ENCODE data around the gene KIAA0825.

The KIAA0825 gene

GRCh38 chr5:94111209-94112004 is 507.0 kb downstream of the KIAA0825 start:
- DNase-seq (ENCODE audit: extremely low read depth in 1 of 2, low read depth in 1 of 2): peak; percentile 83 to 86

GRCh38 chr5:94103514-94104245 is 514.7 kb downstream of the KIAA0825 start:
- DNase-seq (ENCODE audit: extremely low read depth in 1 of 2, low read depth in 1 of 2): no peak
